B cell (primary cell): ENCODE results near the gene CPED1. TPM values are rescaled to one million over a fixed set of nuclear protein-coding genes. Genes with fewer than 3 reads are reported as not detected.

Experiments
- ATAC-seq: fragments of 200-7000 bp; cut with Tn5 transposase; one replicate; pipeline ENCODE4 v1.10.0; 2021; ENCODE audit warnings: low read depth, mild to moderate bottlenecking, moderate number of reproducible peaks, moderate library complexity
- CTCF ChIA-PET: fragments of 350-600 bp; sonication (Branson Sonifier 250); formaldehyde crosslinking; loops from one replicate; lab custom pipeline; 2021; ENCODE audit warnings: antibody characterized with exemption, inconsistent platforms; lab: Charles Lee
- POLR2A ChIA-PET: fragments of 350-600 bp; sonication (Branson Sonifier 250); formaldehyde crosslinking; loops from one replicate; lab custom pipeline; 2021; ENCODE audit warnings: antibody characterized with exemption; lab: Charles Lee
- DNase-seq: peaks from one replicate; pipeline ENCODE4 v3.0.0; 2013
- H2AFZ ChIP-seq: 2 replicates; pipeline ENCODE4 v1.6.1; 2012; ENCODE audit warnings: mild to moderate bottlenecking, low read depth, low read length; ENCODE audit not compliant: insufficient read depth, poor library complexity, severe bottlenecking
- H3K27ac ChIP-seq, 2 donors: 1 replicate in 1 of 2; 2 replicates in 1 of 2; pipeline ENCODE4 v1.5.1; 2012 to 2013; ENCODE audit warnings: low read length in 2 of 2, mild to moderate bottlenecking in 2 of 2, moderate library complexity in 1 of 2
- H3K27me3 ChIP-seq, 4 experiments: fragments of 200-600 bp in 1 of 4; sonication (generic) in 1 of 4; replicated peaks in 1 of 4; 1 replicate in 2 of 4; 2 replicates in 2 of 4; pipeline versions ENCODE4 v1.6.1 to v1.7.0; 2013 to 2016; ENCODE audit warnings: low read length in 3 of 4, mild to moderate bottlenecking in 2 of 4, mixed read lengths in 1 of 4, moderate library complexity in 1 of 4; ENCODE audit not compliant: insufficient read depth in 4 of 4, control insufficient read depth in 3 of 4; ENCODE audit errors: control extremely low read depth in 1 of 4
- H3K36me3 ChIP-seq, 2 experiments: replicated peaks in 1 of 2; 1 replicate in 1 of 2; 2 replicates in 1 of 2; pipeline versions ENCODE4 v1.6.1 to v1.7.1; 2013; ENCODE audit warnings: low read length in 1 of 2; ENCODE audit not compliant: insufficient read depth in 2 of 2, control insufficient read depth in 1 of 2; ENCODE audit errors: control extremely low read depth in 1 of 2, extremely low read depth in 1 of 2
- H3K4me1 ChIP-seq, 2 donors: fragments of 200-600 bp in 1 of 2; sonication (generic) in 1 of 2; 1 replicate in 1 of 2; 2 replicates in 1 of 2; pipeline versions ENCODE4 v1.5.1 to v1.6.1; 2013 to 2017; ENCODE audit warnings: low read length in 2 of 2; ENCODE audit not compliant: control insufficient read depth in 2 of 2, insufficient read depth in 2 of 2
- H3K4me2 ChIP-seq: replicated peaks from 2 replicates; pipeline ENCODE3; 2012; ENCODE audit warnings: mild to moderate bottlenecking, low read depth, low read length; ENCODE audit not compliant: poor library complexity, severe bottlenecking
- H3K4me3 ChIP-seq, 5 experiments: fragments of 200-600 bp in 1 of 5; sonication (generic) in 1 of 5; 1 replicate in 3 of 5; 2 replicates in 2 of 5; pipeline versions ENCODE4 v1.5.1 to v1.7.0; 2011 to 2016; ENCODE audit warnings: low read length in 4 of 5, mild to moderate bottlenecking in 4 of 5, low read depth in 2 of 5, control low read depth in 1 of 5, moderate library complexity in 1 of 5; ENCODE audit not compliant: insufficient read depth in 1 of 5; ENCODE audit errors: control extremely low read depth in 1 of 5, extremely low read depth in 1 of 5
- H3K79me2 ChIP-seq: fragments of 200-600 bp; sonication (generic); one replicate; pipeline ENCODE4 v1.6.0; 2016; ENCODE audit warnings: low read length; ENCODE audit not compliant: control insufficient read depth, insufficient read depth
- H3K9ac ChIP-seq: fragments of 200-600 bp; sonication (generic); 2 replicates; pipeline ENCODE4 v1.6.1; 2017; ENCODE audit warnings: mild to moderate bottlenecking, low read length, moderate library complexity
- H3K9me3 ChIP-seq, 3 donors: one replicate each; pipeline versions ENCODE4 v1.6.1 to v1.7.1; 2013; ENCODE audit warnings: low read length in 2 of 3; ENCODE audit not compliant: control insufficient read depth in 2 of 3, insufficient read depth in 1 of 3; ENCODE audit errors: control extremely low read depth in 1 of 3
- H4K20me1 ChIP-seq: 2 replicates; pipeline ENCODE4 v1.6.0; 2012; ENCODE audit warnings: mild to moderate bottlenecking, low read length; ENCODE audit not compliant: insufficient read depth, control insufficient read depth, poor library complexity, severe bottlenecking
- H3K27ac Mint-ChIP-seq: one replicate; pipeline ENCODE4 v1.8.0; 2021; ENCODE audit warnings: mixed read lengths
- H3K27me3 Mint-ChIP-seq: one replicate; pipeline ENCODE4 v1.8.0; 2021; ENCODE audit warnings: mixed read lengths
- H3K4me1 Mint-ChIP-seq: one replicate; pipeline ENCODE4 v1.8.0; 2021; ENCODE audit warnings: mixed read lengths
- H3K4me3 Mint-ChIP-seq: one replicate; pipeline ENCODE4 v1.8.0; 2021; ENCODE audit warnings: mixed read lengths
- H3K9me3 Mint-ChIP-seq: one replicate; pipeline ENCODE4 v1.8.0; 2022; ENCODE audit warnings: mixed read lengths; ENCODE audit not compliant: insufficient read depth
- CTCF ChIP-seq: fragments of 200-600 bp; IDR thresholded peaks from one replicate; pipeline ENCODE4 v1.8.0; 2022; ENCODE audit warnings: antibody characterized with exemption, mild to moderate bottlenecking
- EZH2 ChIP-seq: IDR thresholded peaks from 2 replicates; pipeline ENCODE4 v1.6.1; 2012; ENCODE audit warnings: borderline replicate concordance, low read depth, mild to moderate bottlenecking, moderate library complexity, low read length; ENCODE audit not compliant: insufficient read depth, poor library complexity, severe bottlenecking
- WGBS: methylation state at CpG from one replicate; pipeline ENCODE4 v1.1.5; 2013; ENCODE audit warnings: missing lambda C conversion rate; ENCODE audit not compliant: insufficient coverage; 5-methylcytosine and 5-hydroxymethylcytosine counted together
- intact Hi-C: fragments of 100-400 bp; cut with micrococcal nuclease; formaldehyde crosslinking; loops from one replicate; pipeline ENCODE4 v1.10.0; 2022
- polyA plus RNA-seq: library from polyadenylated mRNA; depleted of rRNA; stranded (reverse); fragments of >200 nt; gene quantifications from 2 replicates; pipeline ENCODE4 v1.2.3, GENCODE V29; 2012
- total RNA-seq, 2 donors: library from RNA; stranded (reverse); fragments of 120-200 nt in 1 of 2; gene quantifications; 1 replicate in 1 of 2; 2 replicates in 1 of 2; pipeline versions ENCODE4 v1.2.3 to v1.2.4, GENCODE V29; 2013 to 2022

The CPED1 gene
- total and polyA plus RNA-seq, 2 donors (not counting 1 experiment from before 2014, with no cell fraction given), result 0.44 to 3.8 TPM

- intact Hi-C loops, result no loop called here
- 84% methylated on average over 3 of the region's 3 CpGs for WGBS
These were observed 54.4 kb downstream of the CPED1 start for GRCh38 chr7:121042899-121043298.

More at GRCh38 chr7:121042899-121043298, 54.4 kb downstream of the CPED1 start:
- ATAC-seq, result no peak
- H3K4me1 Mint-ChIP-seq, result no peaks in the 10 kb centered on the region
- no peaks in the 10 kb centered on the region for H4K20me1 ChIP-seq
- H3K9me3 ChIP-seq, result peaks cover 0 to 4% (median 0%) of the 10 kb centered on the region in 3 donors
- no peak overlapping the region for H3K27ac Mint-ChIP-seq
- no peaks in the 10 kb centered on the region for H3K36me3 ChIP-seq
- TF ChIP-seq EZH2 (no peak), CTCF (no peak)
- no peak overlapping the region for H2AFZ ChIP-seq
- H3K9ac ChIP-seq, result no peak overlapping the region
- ChIA-PET POLR2A (no interaction called here), CTCF (no interaction called here)
- H3K27me3 Mint-ChIP-seq, result peaks cover 16% of the 10 kb centered on the region
- no peaks in the 10 kb centered on the region for H3K9me3 Mint-ChIP-seq
- H3K4me3 ChIP-seq, result no peak overlapping the region
- peaks cover 0 to 7% (median 0%) of the 10 kb centered on the region in 4 experiments for H3K27me3 ChIP-seq
- H3K79me2 ChIP-seq, result no peaks in the 10 kb centered on the region
- no peak overlapping the region for H3K4me2 ChIP-seq
- H3K4me1 ChIP-seq, result no peaks in the 10 kb centered on the region
- H3K4me3 Mint-ChIP-seq, result no peak overlapping the region
- DNase-seq, result no peak
- H3K27ac ChIP-seq, result no peak overlapping the region
